ENCODE measurements around the gene C20orf96. TPM values are rescaled to one million over a fixed set of nuclear protein-coding genes. Genes with fewer than 3 reads are reported as not detected.
A peak's percentile ranks its signal among the peaks of the same experiment; 100 is the strongest.

The C20orf96 gene
- total RNA-seq, 1 donor from 2014 or later = 27.5 TPM

DNA sequence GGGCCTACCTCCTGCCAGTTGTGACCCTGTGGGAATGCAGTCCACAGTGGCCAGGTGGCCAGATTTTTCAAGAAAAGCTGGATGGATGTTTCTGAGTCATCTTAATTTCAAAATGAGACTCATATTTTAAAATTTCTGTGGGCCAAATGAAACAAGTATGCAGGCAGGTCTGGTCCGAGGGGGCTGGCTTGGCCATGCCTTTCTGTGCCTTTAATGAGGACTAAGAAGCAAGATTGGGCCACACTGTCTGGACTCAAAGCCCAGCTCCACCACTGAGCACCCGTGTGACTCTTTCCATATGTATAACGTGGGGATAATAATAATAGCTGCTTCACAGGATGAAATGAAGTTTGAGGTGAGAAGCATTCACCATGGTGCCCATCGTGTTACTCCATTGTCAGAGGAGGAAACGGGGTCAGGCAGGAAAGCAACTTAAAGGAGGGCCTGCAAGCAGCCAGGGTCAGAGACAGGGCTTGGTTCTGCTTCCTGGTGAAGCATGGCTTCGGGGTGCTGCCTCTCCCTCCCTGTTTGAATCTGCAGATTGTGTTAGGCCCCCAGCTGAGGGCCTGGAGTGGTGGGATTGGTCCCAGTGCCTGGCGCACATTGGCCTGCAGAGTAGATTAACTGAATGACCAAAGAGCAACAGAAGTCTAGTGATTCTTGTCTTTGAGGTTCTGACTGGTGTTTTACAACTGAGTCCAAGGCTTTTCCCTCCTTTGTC lies 38.6 kb upstream of the C20orf96 start:
- peak overlapping the region; percentile 93 for H3K4me3 Mint-ChIP-seq (ENCODE audit: unreplicated experiment)
- TF ChIP-seq, protein P1, sequence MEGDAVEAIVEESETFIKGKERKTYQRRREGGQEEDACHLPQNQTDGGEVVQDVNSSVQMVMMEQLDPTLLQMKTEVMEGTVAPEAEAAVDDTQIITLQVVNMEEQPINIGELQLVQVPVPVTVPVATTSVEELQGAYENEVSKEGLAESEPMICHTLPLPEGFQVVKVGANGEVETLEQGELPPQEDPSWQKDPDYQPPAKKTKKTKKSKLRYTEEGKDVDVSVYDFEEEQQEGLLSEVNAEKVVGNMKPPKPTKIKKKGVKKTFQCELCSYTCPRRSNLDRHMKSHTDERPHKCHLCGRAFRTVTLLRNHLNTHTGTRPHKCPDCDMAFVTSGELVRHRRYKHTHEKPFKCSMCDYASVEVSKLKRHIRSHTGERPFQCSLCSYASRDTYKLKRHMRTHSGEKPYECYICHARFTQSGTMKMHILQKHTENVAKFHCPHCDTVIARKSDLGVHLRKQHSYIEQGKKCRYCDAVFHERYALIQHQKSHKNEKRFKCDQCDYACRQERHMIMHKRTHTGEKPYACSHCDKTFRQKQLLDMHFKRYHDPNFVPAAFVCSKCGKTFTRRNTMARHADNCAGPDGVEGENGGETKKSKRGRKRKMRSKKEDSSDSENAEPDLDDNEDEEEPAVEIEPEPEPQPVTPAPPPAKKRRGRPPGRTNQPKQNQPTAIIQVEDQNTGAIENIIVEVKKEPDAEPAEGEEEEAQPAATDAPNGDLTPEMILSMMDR (IDR thresholded peaks at IDR 0.05; ENCODE audit: unreplicated experiment) = no peak
- no peak for DNase-seq (ENCODE audit: low spot score)
- H3K27ac Mint-ChIP-seq (ENCODE audit: unreplicated experiment) = peak overlapping the region; percentile 79
- H3K36me3 Mint-ChIP-seq (ENCODE audit: low read depth, unreplicated experiment) = peaks cover 17% of the 10 kb centered on the region
- no peaks in the 10 kb centered on the region for H3K9me3 Mint-ChIP-seq (ENCODE audit: unreplicated experiment)
- peaks cover 6% of the 10 kb centered on the region for H3K27me3 Mint-ChIP-seq (ENCODE audit: unreplicated experiment)
- peaks cover 34% of the 10 kb centered on the region for H3K4me1 Mint-ChIP-seq (ENCODE audit: unreplicated experiment)

DNA sequence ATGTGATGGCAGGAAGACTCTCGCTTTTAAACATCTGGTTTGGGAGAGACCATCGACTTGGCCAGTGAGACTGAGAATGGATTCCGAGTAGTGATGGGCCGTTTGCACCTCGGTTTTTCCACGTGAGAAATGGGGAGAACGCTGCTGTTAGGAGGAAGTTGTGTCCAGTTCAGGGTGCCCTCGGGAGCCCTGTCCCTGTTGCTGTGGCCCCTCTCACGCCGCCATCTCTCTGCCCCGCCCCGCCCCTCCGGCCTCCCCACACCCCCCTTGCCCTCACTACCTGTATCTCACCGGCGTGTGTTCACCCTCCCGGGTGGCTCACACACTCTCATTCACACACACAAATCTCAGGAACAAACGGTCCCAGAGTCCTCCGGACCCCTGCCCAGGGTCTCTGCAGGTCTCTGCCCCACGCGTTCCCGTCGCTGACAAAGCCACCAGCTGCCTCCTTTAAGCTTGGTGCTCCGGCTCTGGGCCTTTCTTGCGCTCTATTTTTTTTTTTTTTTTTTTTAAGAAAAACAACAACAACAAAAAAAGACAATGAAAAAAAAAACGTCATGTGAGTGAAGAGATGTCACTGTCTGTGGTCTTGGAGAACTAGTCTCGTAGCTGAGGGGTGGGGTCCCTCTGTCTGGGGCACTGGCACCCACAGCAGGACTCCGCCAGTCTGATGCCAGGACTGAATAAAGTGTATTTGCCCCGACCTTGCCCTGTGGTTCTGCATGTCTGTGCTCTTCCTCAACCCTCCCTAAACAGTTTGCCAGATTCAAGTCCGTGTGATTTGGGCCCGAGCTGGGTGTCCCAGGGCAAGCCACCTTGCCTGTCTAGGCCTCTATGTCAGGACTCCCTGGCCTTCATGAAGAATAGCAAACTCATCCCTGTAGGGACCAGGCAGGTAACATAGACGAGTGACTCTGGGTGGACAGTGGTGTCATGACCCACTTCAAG lies 37.8 kb upstream of the C20orf96 start:
- Mint-ChIP-seq H3K36me3 (ENCODE audit: low read depth, unreplicated experiment) (peaks cover 17% of the 10 kb centered on the region), H3K9me3 (ENCODE audit: unreplicated experiment) (no peaks in the 10 kb centered on the region), H3K4me1 (ENCODE audit: unreplicated experiment) (peaks cover 38% of the 10 kb centered on the region), H3K27ac (ENCODE audit: unreplicated experiment) (peak overlapping the region; percentile 79), H3K27me3 (ENCODE audit: unreplicated experiment) (peaks cover 6% of the 10 kb centered on the region), H3K4me3 (ENCODE audit: unreplicated experiment) (peak overlapping the region; percentile 93)
- TF ChIP-seq, protein P1 (IDR thresholded peaks at IDR 0.05; ENCODE audit: unreplicated experiment) = no peak
- DNase-seq (ENCODE audit: low spot score) = no peak

DNA sequence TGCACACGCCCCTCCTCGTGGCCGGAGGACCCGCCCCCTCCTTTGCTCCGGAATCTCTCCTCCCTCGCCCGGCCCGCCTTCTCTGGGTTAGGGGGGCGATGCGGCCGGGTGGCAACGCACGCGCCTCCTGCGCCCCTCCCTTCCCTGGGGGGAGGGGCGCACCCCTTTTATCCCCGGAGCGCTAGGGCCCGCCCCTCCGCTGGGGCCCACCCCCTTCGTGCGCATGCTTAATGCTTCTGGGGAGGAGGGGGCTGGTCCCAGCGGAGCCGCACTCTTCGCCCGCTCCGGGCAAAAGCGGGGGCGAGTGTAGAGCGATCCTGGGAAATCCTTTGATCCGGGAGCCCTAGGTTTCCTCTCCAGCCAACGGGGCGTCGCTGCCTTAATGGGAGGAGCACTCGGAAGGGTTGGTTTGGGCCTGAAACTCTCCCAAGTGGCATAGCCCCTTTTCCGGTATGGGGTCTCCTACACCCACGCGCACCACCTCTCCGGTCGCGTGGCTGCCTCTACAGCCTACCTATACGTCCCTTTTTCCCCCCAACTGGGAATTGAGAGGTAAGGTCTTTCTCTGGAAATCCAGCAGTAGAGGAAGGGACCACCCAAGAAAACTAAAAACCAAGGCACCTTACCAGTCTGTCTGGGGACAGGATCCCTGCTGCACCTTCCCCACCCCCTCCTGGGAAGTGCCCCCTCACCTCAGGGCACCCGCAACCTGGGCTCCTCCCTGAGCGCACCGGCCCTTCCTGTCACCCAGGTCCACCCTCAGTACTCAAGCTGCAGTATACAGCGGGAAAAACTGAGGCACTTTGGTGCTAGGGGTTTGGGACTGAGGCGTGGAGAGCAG lies 36.9 kb upstream of the C20orf96 start:
- Mint-ChIP-seq H3K4me3 (ENCODE audit: unreplicated experiment) (peak overlapping the region; percentile 93), H3K9me3 (ENCODE audit: unreplicated experiment) (no peaks in the 10 kb centered on the region), H3K4me1 (ENCODE audit: unreplicated experiment) (peaks cover 38% of the 10 kb centered on the region), H3K27ac (ENCODE audit: unreplicated experiment) (peak overlapping the region; percentile 74), H3K36me3 (ENCODE audit: low read depth, unreplicated experiment) (peaks cover 17% of the 10 kb centered on the region), H3K27me3 (ENCODE audit: unreplicated experiment) (peaks cover 6% of the 10 kb centered on the region)
- TF ChIP-seq, protein P1 (IDR thresholded peaks at IDR 0.05; ENCODE audit: unreplicated experiment) = no peak
- peak; percentile 88 for DNase-seq (ENCODE audit: low spot score)

DNA sequence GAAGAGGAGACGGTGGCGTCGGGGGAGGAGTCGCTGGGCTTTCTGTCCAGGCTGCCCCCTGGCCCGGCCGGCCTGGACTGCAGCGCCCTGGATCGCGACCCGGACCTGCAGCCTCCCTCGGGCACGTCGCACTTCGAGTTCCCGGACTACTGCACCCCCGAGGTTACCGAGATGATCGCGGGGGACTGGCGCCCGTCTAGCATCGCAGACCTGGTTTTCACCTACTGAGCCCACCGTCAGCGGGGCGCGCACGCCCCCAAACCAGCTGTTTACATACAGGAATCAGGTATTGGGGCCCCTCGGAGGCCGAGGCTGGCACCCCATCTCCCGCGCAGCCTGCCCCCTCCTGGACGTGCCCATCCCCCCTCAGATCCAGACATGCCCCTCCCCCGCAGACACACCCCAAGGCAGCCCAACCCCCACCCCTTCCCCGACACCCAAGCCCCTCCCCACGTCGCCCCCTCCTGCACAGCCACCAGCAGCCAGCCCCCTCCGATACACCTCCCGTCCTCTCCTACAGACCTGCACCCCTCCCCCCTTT lies 36.2 kb upstream of the C20orf96 start:
- DNase-seq (ENCODE audit: low spot score) = peak; percentile 57
- Mint-ChIP-seq H3K27me3 (ENCODE audit: unreplicated experiment) (peaks cover 6% of the 10 kb centered on the region), H3K9me3 (ENCODE audit: unreplicated experiment) (no peaks in the 10 kb centered on the region), H3K4me3 (ENCODE audit: unreplicated experiment) (peak overlapping the region; percentile 93), H3K4me1 (ENCODE audit: unreplicated experiment) (peaks cover 38% of the 10 kb centered on the region), H3K36me3 (ENCODE audit: low read depth, unreplicated experiment) (peaks cover 17% of the 10 kb centered on the region), H3K27ac (ENCODE audit: unreplicated experiment) (no peak overlapping the region)
- TF ChIP-seq, protein P1 (IDR thresholded peaks at IDR 0.05; ENCODE audit: unreplicated experiment) = peak; percentile 17
